GM12891 (cell line): ENCODE measurements around the gene FOXB2.

Experiments used
- POLR2A ChIP-seq: IDR thresholded peaks from 2 replicates; pipeline ENCODE4 v1.6.1; 2011; ENCODE audit warnings: low read depth, low read length, control low read depth
- POLR2AphosphoS5 ChIP-seq: IDR thresholded peaks from 2 replicates; pipeline ENCODE4 v1.6.1; 2011; ENCODE audit warnings: low read depth, low read length, control low read depth

- TF ChIP-seq POLR2A (no peak), POLR2AphosphoS5 (no peak)
Observed at GRCh38 chr9:77063645-77064285, 44.3 kb downstream of the FOXB2 start.
